ENCODE measurements around the gene RELN.

Gene RELN

GRCh38 chr7:103423467-103424179 is 565.8 kb downstream of the RELN start:
- FAIRE-seq (no peak), DNase-seq (ENCODE audit: low spot score) (no peak)

All from RCC 7860 (cell line).